HG03196 (cell line): ENCODE measurements around the gene ACYP1.
A peak's percentile ranks its signal among the peaks of the same experiment; 100 is the strongest.
"Not testable (repeated sequence)": the region's sequence is repeated elsewhere in the genome, so short reads cannot be mapped to it uniquely, and the experiment has no call there.

Source experiments
- ATAC-seq: cut with Tn5 transposase; IDR thresholded peaks from one replicate; pipeline ENCODE4 v1.9.1; 2021; ENCODE audit not compliant: unreplicated experiment

ACYP1 gene

GRCh38 chr14:75068294-75069120 lies 4.7 kb upstream of the ACYP1 start:
- no peak for ATAC-seq

GRCh38 chr14:75067765-75068164 lies 3.9 kb upstream of the ACYP1 start:
- not testable (repeated sequence) for ATAC-seq

GRCh38 chr14:75067212-75067611 lies 3.4 kb upstream of the ACYP1 start:
- ATAC-seq, result no peak

- ATAC-seq, result no peak
Measured at GRCh38 chr14:75066691-75067090, 2.9 kb upstream of the ACYP1 start.

- no peak for ATAC-seq
Measured at GRCh38 chr14:75064205-75064567, 362 bp upstream of the ACYP1 start.

GRCh38 chr14:75063013-75063412 lies 811 bp downstream of the ACYP1 start:
- ATAC-seq, result no peak

- ATAC-seq, result no peak
Measured at GRCh38 chr14:75060420-75060819, 3.4 kb downstream of the ACYP1 start.

- no peak for ATAC-seq
Measured at GRCh38 chr14:75059642-75060041, 4.2 kb downstream of the ACYP1 start.

- ATAC-seq, result no peak
Measured at GRCh38 chr14:75054421-75054820, 9.4 kb downstream of the ACYP1 start.

- no peak for ATAC-seq
Measured at GRCh38 chr14:75053396-75054291, 10.2 kb downstream of the ACYP1 start.

- ATAC-seq, result no peak
Measured at GRCh38 chr14:75051556-75051899, 12.3 kb downstream of the ACYP1 start.

- peak; percentile 69 for ATAC-seq
Measured at GRCh38 chr14:75050852-75051555, 12.8 kb downstream of the ACYP1 start, which contains the start of gene MLH3. TSS of gene MLH3 (minus strand) at chr14:75051467. CDS start at chr14:75049655, 1,812 bp downstream.

GRCh38 chr14:75049731-75050201 lies 14.1 kb downstream of the ACYP1 start:
- ATAC-seq, result no peak

- ATAC-seq, result no peak
Measured at GRCh38 chr14:75049136-75049535, 14.7 kb downstream of the ACYP1 start.

- no peak for ATAC-seq
Measured at GRCh38 chr14:75048101-75048500, 15.7 kb downstream of the ACYP1 start.

- no peak for ATAC-seq
Measured at GRCh38 chr14:75047506-75047905, 16.3 kb downstream of the ACYP1 start.

GRCh38 chr14:75046899-75047298 lies 16.9 kb downstream of the ACYP1 start:
- ATAC-seq, result no peak

GRCh38 chr14:75046275-75046674 lies 17.5 kb downstream of the ACYP1 start:
- ATAC-seq, result no peak

- ATAC-seq, result no peak
Measured at GRCh38 chr14:75044752-75045151, 19.1 kb downstream of the ACYP1 start.

- ATAC-seq, result no peak
Measured at GRCh38 chr14:75044322-75044721, 19.5 kb downstream of the ACYP1 start.

- ATAC-seq, result no peak
Measured at GRCh38 chr14:75042035-75042434, 21.8 kb downstream of the ACYP1 start.
